ENCODE results near the gene NELL2.

DNA sequence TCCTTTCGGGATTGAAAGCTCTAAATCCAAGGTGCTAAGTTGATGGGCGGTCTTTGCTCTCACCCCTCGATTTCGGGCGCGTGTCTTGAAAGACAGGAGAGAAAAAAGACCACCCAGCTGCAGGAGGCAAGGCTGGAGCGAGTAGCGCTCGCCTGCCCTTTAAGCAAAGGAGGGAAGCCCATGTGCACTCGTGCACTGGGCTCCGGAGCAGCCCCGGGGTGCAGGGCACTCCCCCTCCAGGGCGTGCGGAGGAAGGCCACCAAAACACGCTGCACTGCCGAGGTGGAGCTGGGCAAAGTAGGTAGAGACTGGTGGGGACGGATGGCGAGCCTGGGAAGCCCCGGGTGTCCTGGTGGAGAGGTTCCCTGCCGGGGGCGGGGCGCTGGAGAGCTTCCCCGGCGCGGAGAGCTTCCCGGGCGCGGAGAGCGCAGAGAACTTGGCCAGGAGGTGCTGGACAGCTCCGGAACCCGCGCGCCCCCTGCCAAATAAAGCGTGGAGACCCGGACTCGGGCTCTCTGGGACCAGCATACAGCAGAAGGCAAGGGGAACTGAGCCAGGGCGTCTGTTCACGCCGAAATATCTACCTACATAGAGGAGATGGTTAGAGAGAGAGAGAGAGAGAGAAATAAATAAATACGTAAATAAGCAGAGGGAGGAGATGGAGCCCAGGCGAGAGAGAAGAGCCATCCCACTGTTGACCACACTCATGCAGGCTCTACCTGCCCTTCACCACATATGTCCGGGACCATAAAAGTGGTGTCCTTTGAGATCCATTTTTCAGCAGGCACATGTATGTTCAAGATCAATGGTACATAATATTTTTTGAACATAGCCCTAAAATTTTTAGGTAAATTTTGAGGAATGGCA is 662 bp upstream of the NELL2 start:
- TF ChIP-seq, protein P1, sequence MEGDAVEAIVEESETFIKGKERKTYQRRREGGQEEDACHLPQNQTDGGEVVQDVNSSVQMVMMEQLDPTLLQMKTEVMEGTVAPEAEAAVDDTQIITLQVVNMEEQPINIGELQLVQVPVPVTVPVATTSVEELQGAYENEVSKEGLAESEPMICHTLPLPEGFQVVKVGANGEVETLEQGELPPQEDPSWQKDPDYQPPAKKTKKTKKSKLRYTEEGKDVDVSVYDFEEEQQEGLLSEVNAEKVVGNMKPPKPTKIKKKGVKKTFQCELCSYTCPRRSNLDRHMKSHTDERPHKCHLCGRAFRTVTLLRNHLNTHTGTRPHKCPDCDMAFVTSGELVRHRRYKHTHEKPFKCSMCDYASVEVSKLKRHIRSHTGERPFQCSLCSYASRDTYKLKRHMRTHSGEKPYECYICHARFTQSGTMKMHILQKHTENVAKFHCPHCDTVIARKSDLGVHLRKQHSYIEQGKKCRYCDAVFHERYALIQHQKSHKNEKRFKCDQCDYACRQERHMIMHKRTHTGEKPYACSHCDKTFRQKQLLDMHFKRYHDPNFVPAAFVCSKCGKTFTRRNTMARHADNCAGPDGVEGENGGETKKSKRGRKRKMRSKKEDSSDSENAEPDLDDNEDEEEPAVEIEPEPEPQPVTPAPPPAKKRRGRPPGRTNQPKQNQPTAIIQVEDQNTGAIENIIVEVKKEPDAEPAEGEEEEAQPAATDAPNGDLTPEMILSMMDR (IDR thresholded peaks at IDR 0.05), result no peak
- TF ChIP-seq POLR2A (IDR thresholded peaks at IDR 0.05), result no peak
